CD14-positive monocyte (primary cell): ENCODE results near the gene MYH10. TPM values are rescaled to one million over a fixed set of nuclear protein-coding genes. Genes with fewer than 3 reads are reported as not detected.

ENCODE experiments used
- DNase-seq, 3 donors: peaks; one replicate each; pipeline ENCODE4 v3.0.0-alpha.2; 2011 to 2022
- H2AFZ ChIP-seq: 2 replicates; pipeline ENCODE4 v1.6.0; 2012; ENCODE audit warnings: mild to moderate bottlenecking, low read depth, low read length, inconsistent platforms; ENCODE audit not compliant: insufficient read depth, poor library complexity, severe bottlenecking
- H3K27ac ChIP-seq, 2 donors: 1 replicate in 1 of 2; 2 replicates in 1 of 2; pipeline ENCODE4 v1.5.1; 2012 to 2013; ENCODE audit warnings: low read length in 2 of 2, control low read depth in 1 of 2, inconsistent platforms in 1 of 2, low read depth in 1 of 2, mild to moderate bottlenecking in 1 of 2
- H3K27me3 ChIP-seq, 2 donors: one replicate each; pipeline versions ENCODE4 v1.6.0 to v1.6.1; 2011 to 2013; ENCODE audit warnings: low read length in 2 of 2; ENCODE audit not compliant: control insufficient read depth in 2 of 2, insufficient read depth in 2 of 2
- H3K36me3 ChIP-seq, 2 donors: replicated peaks in 1 of 2; 1 replicate in 1 of 2; 2 replicates in 1 of 2; pipeline versions ENCODE4 v1.5.1 to v1.6.1; 2012 to 2013; ENCODE audit warnings: low read length in 2 of 2, control low read depth in 1 of 2, inconsistent platforms in 1 of 2, mild to moderate bottlenecking in 1 of 2; ENCODE audit not compliant: insufficient read depth in 2 of 2, control insufficient read depth in 1 of 2
- H3K4me1 ChIP-seq, 2 donors: 1 replicate in 1 of 2; 2 replicates in 1 of 2; pipeline versions ENCODE4 v1.5.1 to v1.6.1; 2012 to 2013; ENCODE audit warnings: low read length in 2 of 2, control low read depth in 1 of 2, inconsistent platforms in 1 of 2, mild to moderate bottlenecking in 1 of 2, moderate library complexity in 1 of 2; ENCODE audit not compliant: insufficient read depth in 2 of 2, control insufficient read depth in 1 of 2
- H3K4me2 ChIP-seq: replicated peaks from 2 replicates; pipeline ENCODE3; 2012; ENCODE audit warnings: low read length, moderate library complexity, mild to moderate bottlenecking; ENCODE audit not compliant: poor library complexity, severe bottlenecking; ENCODE audit errors: extremely low read depth
- H3K4me3 ChIP-seq, 3 experiments: fragments of 200-600 bp in 1 of 3; sonication (generic) in 1 of 3; replicated peaks in 1 of 3; 1 replicate in 2 of 3; 2 replicates in 1 of 3; pipeline ENCODE4 v1.5.1; 2011 to 2013; ENCODE audit warnings: low read length in 3 of 3, mild to moderate bottlenecking in 3 of 3, control low read depth in 2 of 3, low read depth in 2 of 3, inconsistent platforms in 1 of 3, moderate library complexity in 1 of 3
- H3K79me2 ChIP-seq: 2 replicates; pipeline ENCODE4 v1.6.0; 2012; ENCODE audit warnings: mild to moderate bottlenecking, control low read depth, inconsistent platforms, low read length, moderate library complexity; ENCODE audit not compliant: insufficient read depth
- H3K9ac ChIP-seq: 2 replicates; pipeline ENCODE4 v1.6.0; 2017; ENCODE audit warnings: low read length, mild to moderate bottlenecking; ENCODE audit not compliant: insufficient read depth, poor library complexity, severe bottlenecking
- H3K9me3 ChIP-seq, 2 donors: replicated peaks in 1 of 2; 1 replicate in 1 of 2; 2 replicates in 1 of 2; pipeline versions ENCODE4 v1.5.1 to v1.6.1; 2012 to 2013; ENCODE audit warnings: low read length in 2 of 2, control low read depth in 1 of 2; ENCODE audit not compliant: control insufficient read depth in 1 of 2, insufficient read depth in 1 of 2
- H4K20me1 ChIP-seq: 2 replicates; pipeline ENCODE4 v1.6.0; 2012; ENCODE audit warnings: mild to moderate bottlenecking, low read length, control low read depth, moderate library complexity; ENCODE audit not compliant: insufficient read depth
- H3K27ac Mint-ChIP-seq, 7 donors: one replicate each; pipeline ENCODE4 v1.8.0; 2020; ENCODE audit warnings: mild to moderate bottlenecking in 7 of 7, mixed read lengths in 7 of 7, moderate library complexity in 6 of 7, inconsistent platforms in 2 of 7
- H3K27me3 Mint-ChIP-seq, 3 donors: one replicate each; pipeline ENCODE4 v1.8.0; 2021 to 2022; ENCODE audit warnings: low read depth in 3 of 3, mild to moderate bottlenecking in 3 of 3, mixed read lengths in 3 of 3, moderate library complexity in 3 of 3, inconsistent platforms in 1 of 3
- H3K36me3 Mint-ChIP-seq, 2 donors: one replicate each; pipeline ENCODE4 v1.8.0; 2020; ENCODE audit warnings: mixed read lengths in 2 of 2, inconsistent platforms in 1 of 2, mild to moderate bottlenecking in 1 of 2
- H3K4me1 Mint-ChIP-seq: one replicate; pipeline ENCODE4 v1.8.0; 2020; ENCODE audit warnings: mild to moderate bottlenecking, mixed read lengths
- H3K4me3 Mint-ChIP-seq, 2 donors: one replicate each; pipeline ENCODE4 v1.8.0; 2020; ENCODE audit warnings: mild to moderate bottlenecking in 2 of 2, mixed read lengths in 2 of 2, moderate library complexity in 1 of 2
- H3K9me3 Mint-ChIP-seq, 7 donors: one replicate each; pipeline ENCODE4 v1.8.0; 2020 to 2022; ENCODE audit warnings: mixed read lengths in 7 of 7, mild to moderate bottlenecking in 6 of 7, moderate library complexity in 6 of 7, inconsistent platforms in 2 of 7
- WGBS: methylation state at CpG from one replicate; pipeline ENCODE4 v1.1.5; 2013; ENCODE audit warnings: missing lambda C conversion rate; ENCODE audit not compliant: insufficient coverage; 5-methylcytosine and 5-hydroxymethylcytosine counted together
- intact Hi-C, 2 donors: fragments of 100-400 bp; cut with micrococcal nuclease; formaldehyde crosslinking; loops; one replicate each; pipeline versions ENCODE4 v1.15.0 to v1.15.1; 2023
- polyA plus RNA-seq, 3 donors: library from polyadenylated mRNA; depleted of rRNA in 1 of 3; unstranded in 2 of 3; stranded (reverse) in 1 of 3; fragments of 300-500 nt in 2 of 3; fragments of >200 nt in 1 of 3; fragmentation: Illumina TruSeq in 2 of 3; gene quantifications; 1 replicate in 2 of 3; 2 replicates in 1 of 3; pipeline ENCODE4 v1.2.3, GENCODE V29; 2012 to 2021
- TF ChIP-seq, protein P1 (sequence below): fragments of 200-600 bp; IDR thresholded peaks from one replicate; pipeline ENCODE4 v1.8.0; 2022; ENCODE audit warnings: antibody characterized with exemption, mild to moderate bottlenecking

The MYH10 gene
- polyA plus RNA-seq, 3 donors: 0.42 to 0.65 TPM; not detected in 1

DNA sequence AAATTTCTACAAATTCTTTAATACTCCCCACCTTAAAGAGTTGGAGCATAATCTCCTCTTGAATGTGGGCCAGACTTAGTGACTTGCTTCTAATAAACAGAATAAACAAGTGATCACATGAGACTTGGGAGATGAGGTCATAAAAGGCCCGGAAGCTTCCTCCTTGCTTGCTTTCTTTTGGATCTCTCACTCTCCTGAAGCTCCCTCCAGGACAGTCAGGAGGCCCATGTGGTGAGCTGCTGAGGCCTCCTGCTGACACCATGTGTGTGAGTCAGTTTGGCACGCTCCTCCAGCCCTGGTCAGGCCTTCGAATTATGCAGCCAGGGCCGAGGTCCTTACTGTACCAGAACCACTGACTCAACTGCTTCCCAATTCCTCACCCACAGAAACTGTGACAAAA is 141.6 kb downstream of the MYH10 start:
- H3K4me3 ChIP-seq: no peak overlapping the region
- TF ChIP-seq, protein P1, sequence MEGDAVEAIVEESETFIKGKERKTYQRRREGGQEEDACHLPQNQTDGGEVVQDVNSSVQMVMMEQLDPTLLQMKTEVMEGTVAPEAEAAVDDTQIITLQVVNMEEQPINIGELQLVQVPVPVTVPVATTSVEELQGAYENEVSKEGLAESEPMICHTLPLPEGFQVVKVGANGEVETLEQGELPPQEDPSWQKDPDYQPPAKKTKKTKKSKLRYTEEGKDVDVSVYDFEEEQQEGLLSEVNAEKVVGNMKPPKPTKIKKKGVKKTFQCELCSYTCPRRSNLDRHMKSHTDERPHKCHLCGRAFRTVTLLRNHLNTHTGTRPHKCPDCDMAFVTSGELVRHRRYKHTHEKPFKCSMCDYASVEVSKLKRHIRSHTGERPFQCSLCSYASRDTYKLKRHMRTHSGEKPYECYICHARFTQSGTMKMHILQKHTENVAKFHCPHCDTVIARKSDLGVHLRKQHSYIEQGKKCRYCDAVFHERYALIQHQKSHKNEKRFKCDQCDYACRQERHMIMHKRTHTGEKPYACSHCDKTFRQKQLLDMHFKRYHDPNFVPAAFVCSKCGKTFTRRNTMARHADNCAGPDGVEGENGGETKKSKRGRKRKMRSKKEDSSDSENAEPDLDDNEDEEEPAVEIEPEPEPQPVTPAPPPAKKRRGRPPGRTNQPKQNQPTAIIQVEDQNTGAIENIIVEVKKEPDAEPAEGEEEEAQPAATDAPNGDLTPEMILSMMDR: no peak
- no peak overlapping the region for H3K9ac ChIP-seq
- intact Hi-C loops: no loop called here
- peaks cover 0 to 1% (median 0%) of the 10 kb centered on the region in 3 donors for H3K27me3 Mint-ChIP-seq
- H3K9me3 ChIP-seq: peaks cover 3 to 9% of the 10 kb centered on the region in 2 donors
- DNase-seq: peak in 1 of 3 donors; percentile 24
- peaks cover 0 to 1% of the 10 kb centered on the region in 2 donors for H3K36me3 ChIP-seq
- H3K4me1 ChIP-seq: no peaks in the 10 kb centered on the region
- peaks cover 4 to 5% of the 10 kb centered on the region in 2 donors for H3K36me3 Mint-ChIP-seq
- no CpG with 5 or more reads among the region's 4 CpGs for WGBS
- H3K4me3 Mint-ChIP-seq: no peak overlapping the region
- H2AFZ ChIP-seq: no peak overlapping the region
- H4K20me1 ChIP-seq: no peaks in the 10 kb centered on the region
- H3K27ac ChIP-seq: no peak overlapping the region
- no peaks in the 10 kb centered on the region for H3K79me2 ChIP-seq
- H3K27ac Mint-ChIP-seq: peak overlapping the region in 1 of 7 donors; percentile 75
- peaks cover 0 to 11% (median 7%) of the 10 kb centered on the region in 7 donors for H3K9me3 Mint-ChIP-seq
- no peaks in the 10 kb centered on the region for H3K27me3 ChIP-seq
- H3K4me1 Mint-ChIP-seq: no peaks in the 10 kb centered on the region
- no peak overlapping the region for H3K4me2 ChIP-seq

DNA sequence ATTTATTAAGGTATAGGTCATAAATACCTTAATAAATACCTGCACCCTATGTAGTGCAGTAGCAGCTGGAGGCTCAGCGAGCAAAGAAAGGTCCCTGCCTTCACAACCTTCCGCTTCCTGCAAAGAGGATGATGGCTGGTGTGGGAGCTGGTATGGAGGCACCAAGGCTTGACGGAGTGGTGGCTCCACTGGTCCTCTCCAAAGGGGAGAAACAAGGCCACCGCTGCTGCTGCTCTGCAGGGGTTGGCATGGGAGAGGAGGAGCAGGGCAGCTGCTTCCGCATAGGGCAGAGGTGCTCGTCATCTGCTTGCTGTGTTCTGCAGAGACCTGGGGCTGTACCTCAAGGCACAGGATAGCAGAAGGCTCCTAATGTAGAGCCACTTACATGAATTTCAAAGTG is 142.0 kb downstream of the MYH10 start:
- Mint-ChIP-seq H3K27ac (no peak overlapping the region), H3K4me3 (no peak overlapping the region)
- WGBS: 97% methylated on average over 3 of the region's 6 CpGs

More for the DNA sequence above, 142.0 kb downstream of the MYH10 start:
- Histone ChIP-seq H3K27ac (no peak overlapping the region), H3K4me2 (no peak overlapping the region), H3K4me3 (no peak overlapping the region), H3K9me3 (peaks cover 6 to 13% of the 10 kb centered on the region in 2 donors), H3K9ac (no peak overlapping the region), H3K79me2 (no peaks in the 10 kb centered on the region), H3K27me3 (no peaks in the 10 kb centered on the region), H3K4me1 (no peaks in the 10 kb centered on the region), H2AFZ (no peak overlapping the region), H3K36me3 (peaks cover 0 to 6% of the 10 kb centered on the region in 2 donors), H4K20me1 (no peaks in the 10 kb centered on the region)
- intact Hi-C loops: no loop called here
- Mint-ChIP-seq H3K36me3 (peaks cover 5 to 6% of the 10 kb centered on the region in 2 donors), H3K4me1 (no peaks in the 10 kb centered on the region), H3K27me3 (peaks cover 0 to 1% (median 0%) of the 10 kb centered on the region in 3 donors), H3K9me3 (peaks cover 0 to 13% (median 9%) of the 10 kb centered on the region in 7 donors)
- DNase-seq: no peak
- TF ChIP-seq, protein P1: no peak
